CD8-positive, alpha-beta memory T cell (primary cell): ENCODE data around the gene ISCU. TPM values are rescaled to one million over a fixed set of nuclear protein-coding genes. Genes with fewer than 3 reads are reported as not detected.

Experiments used
- CTCF ChIA-PET: fragments of 350-600 bp; sonication (Branson Sonifier 250); formaldehyde crosslinking; loops from one replicate; lab custom pipeline; 2021; ENCODE audit warnings: antibody characterized with exemption; lab: Charles Lee
- POLR2A ChIA-PET: fragments of 350-600 bp; sonication (Branson Sonifier 250); formaldehyde crosslinking; loops from one replicate; lab custom pipeline; 2021; ENCODE audit warnings: antibody characterized with exemption; lab: Charles Lee
- DNase-seq, 5 donors: peaks; one replicate each; pipeline versions ENCODE4 v3.0.0 to v3.0.0-alpha.2; 2020 to 2022; ENCODE audit warnings: mixed read lengths in 1 of 5
- H3K27ac ChIP-seq: one replicate; pipeline ENCODE4 v1.7.0; 2013; ENCODE audit warnings: low read depth, mild to moderate bottlenecking, low read length, moderate library complexity
- H3K27me3 ChIP-seq: 2 replicates; pipeline ENCODE4 v1.7.0; 2013; ENCODE audit warnings: low read length, mild to moderate bottlenecking; ENCODE audit not compliant: insufficient read depth, poor library complexity, severe bottlenecking
- H3K36me3 ChIP-seq: 2 replicates; pipeline ENCODE4 v1.7.0; 2013; ENCODE audit warnings: mild to moderate bottlenecking, low read length, moderate library complexity; ENCODE audit not compliant: insufficient read depth
- H3K4me1 ChIP-seq: 2 replicates; pipeline ENCODE4 v1.7.0; 2013; ENCODE audit warnings: mild to moderate bottlenecking, low read length, moderate library complexity; ENCODE audit not compliant: insufficient read depth
- H3K4me3 ChIP-seq: 2 replicates; pipeline ENCODE4 v1.7.0; 2013; ENCODE audit warnings: mild to moderate bottlenecking, low read length
- H3K9me3 ChIP-seq: 2 replicates; pipeline ENCODE4 v1.7.0; 2013; ENCODE audit warnings: mild to moderate bottlenecking, low read length
- H3K27ac Mint-ChIP-seq, 8 donors: one replicate each; pipeline ENCODE4 v1.8.0; 2020 to 2021; ENCODE audit warnings: mixed read lengths in 8 of 8, mild to moderate bottlenecking in 6 of 8, inconsistent platforms in 3 of 8, moderate library complexity in 3 of 8
- H3K27me3 Mint-ChIP-seq, 2 donors: one replicate each; pipeline ENCODE4 v1.8.0; 2020 to 2021; ENCODE audit warnings: mixed read lengths in 2 of 2, mild to moderate bottlenecking in 1 of 2, moderate library complexity in 1 of 2
- H3K36me3 Mint-ChIP-seq, 3 donors: one replicate each; pipeline ENCODE4 v1.8.0; 2020 to 2021; ENCODE audit warnings: mixed read lengths in 3 of 3, inconsistent platforms in 1 of 3, mild to moderate bottlenecking in 1 of 3
- H3K4me1 Mint-ChIP-seq, 3 donors: one replicate each; pipeline ENCODE4 v1.8.0; 2020 to 2021; ENCODE audit warnings: mixed read lengths in 3 of 3, inconsistent platforms in 1 of 3, mild to moderate bottlenecking in 1 of 3
- H3K4me3 Mint-ChIP-seq, 7 donors: one replicate each; pipeline ENCODE4 v1.8.0; 2020 to 2021; ENCODE audit warnings: mixed read lengths in 7 of 7, mild to moderate bottlenecking in 6 of 7, moderate library complexity in 4 of 7, inconsistent platforms in 2 of 7
- H3K9me3 Mint-ChIP-seq, 5 donors: one replicate each; pipeline ENCODE4 v1.8.0; 2020 to 2022; ENCODE audit warnings: mixed read lengths in 5 of 5, mild to moderate bottlenecking in 3 of 5, moderate library complexity in 2 of 5, inconsistent platforms in 1 of 5
- polyA plus RNA-seq: library from polyadenylated mRNA; unstranded; fragments of 300-500 nt; fragmentation: Illumina TruSeq; gene quantifications from one replicate; pipeline ENCODE4 v1.2.3, GENCODE V29; 2021
- total RNA-seq, 2 experiments: library from RNA; stranded (reverse); gene quantifications; one replicate each; pipeline ENCODE4 v1.2.3, GENCODE V29; 2021

ISCU gene
- total and polyA plus RNA-seq, 3 experiments from 2014 or later, result 113 to 302 (median 116) TPM

DNA sequence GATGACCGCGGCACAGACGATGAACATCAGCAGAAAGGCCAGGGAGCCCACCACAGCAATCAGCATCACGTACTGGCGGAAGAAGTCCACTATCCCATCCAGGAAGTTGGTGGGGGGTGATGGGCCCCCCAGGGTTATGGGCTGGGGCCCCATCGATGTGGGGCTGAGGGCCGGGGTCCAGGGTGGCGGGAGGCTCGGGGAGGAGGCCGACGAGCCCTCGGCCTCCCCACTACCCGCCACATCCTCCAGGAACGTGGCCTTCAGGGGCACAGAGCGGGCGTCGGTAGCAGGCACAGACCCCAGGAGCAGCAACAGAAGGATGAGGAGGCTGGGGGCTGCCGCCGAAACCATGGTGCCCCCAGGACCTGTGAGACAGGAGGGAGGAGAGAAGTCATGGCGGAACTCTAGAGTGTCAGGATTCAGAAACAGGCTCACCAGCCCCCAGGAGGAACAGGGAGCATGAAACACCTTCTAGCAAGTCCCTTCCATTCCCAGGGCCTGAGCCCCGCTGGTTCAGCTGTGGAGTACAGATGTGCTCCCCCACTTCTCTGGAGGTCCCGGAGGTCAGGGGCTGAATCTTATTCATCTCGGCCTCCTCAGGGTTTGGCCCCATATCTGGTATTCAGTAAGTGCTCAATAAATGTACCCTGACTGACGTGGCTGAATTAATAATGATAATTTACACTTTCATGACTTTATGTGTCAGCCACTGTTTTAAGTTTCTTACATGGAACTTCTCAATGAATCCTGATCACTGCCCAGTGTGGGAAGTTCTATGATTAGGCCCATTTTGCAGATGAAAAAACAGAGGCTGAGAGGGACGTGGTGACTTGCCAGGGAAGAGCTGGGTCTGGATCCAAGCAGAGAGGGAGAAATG, 29.9 kb downstream of the ISCU start:
- DNase-seq, result peak in 1 of 5 donors; percentile 20
- Histone ChIP-seq H3K36me3 (no peaks in the 10 kb centered on the region), H3K27me3 (no peaks in the 10 kb centered on the region), H3K9me3 (no peaks in the 10 kb centered on the region), H3K4me3 (no peak overlapping the region), H3K27ac (no peak overlapping the region), H3K4me1 (no peaks in the 10 kb centered on the region)
- POLR2A ChIA-PET, result no interaction called here
- Mint-ChIP-seq H3K9me3 (no peaks in the 10 kb centered on the region), H3K4me1 (no peaks in the 10 kb centered on the region), H3K27ac (peak overlapping the region in 1 of 8 donors; percentile 50), H3K27me3 (peaks cover 0 to 2% of the 10 kb centered on the region in 2 donors), H3K4me3 (no peak overlapping the region), H3K36me3 (no peaks in the 10 kb centered on the region)
- CTCF ChIA-PET, result no interaction called here

DNA sequence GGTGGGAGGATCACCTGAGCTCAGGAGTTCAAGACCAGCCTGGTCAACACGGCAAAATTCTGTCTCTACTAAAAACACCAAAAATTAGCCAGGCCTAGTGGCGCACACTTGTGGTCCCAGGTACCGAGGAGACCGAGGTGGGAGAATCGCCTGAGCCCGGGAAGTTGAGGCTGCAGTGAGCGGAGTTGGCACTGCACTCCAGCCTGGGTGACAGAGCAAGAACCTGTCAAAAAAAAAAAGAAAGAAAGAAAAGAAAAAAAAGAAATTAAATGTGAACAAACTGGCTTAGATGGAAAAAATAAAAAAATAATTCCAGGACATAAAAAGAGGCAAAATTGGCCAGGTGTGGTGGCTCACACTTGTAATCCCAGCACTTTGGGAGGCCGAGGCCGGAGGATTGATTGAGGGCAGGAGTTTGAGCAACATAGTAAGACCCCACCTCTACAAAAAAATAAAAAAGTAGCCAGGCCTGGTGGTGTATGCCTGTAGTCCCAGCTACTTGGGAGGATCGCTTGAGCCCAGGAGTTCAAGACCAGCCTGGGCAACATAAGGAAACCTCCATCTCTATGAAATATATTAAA, 32.0 kb downstream of the ISCU start:
- no peaks in the 10 kb centered on the region for H3K9me3 ChIP-seq
- H3K4me1 ChIP-seq, result no peaks in the 10 kb centered on the region
- no peaks in the 10 kb centered on the region for H3K27me3 ChIP-seq
- H3K4me1 Mint-ChIP-seq, result no peaks in the 10 kb centered on the region
- CTCF ChIA-PET, result no interaction called here
- no peaks in the 10 kb centered on the region for H3K27me3 Mint-ChIP-seq
- H3K36me3 Mint-ChIP-seq, result no peaks in the 10 kb centered on the region
- peak in 1 of 5 donors; percentile 26 for DNase-seq
- no peak overlapping the region for H3K4me3 Mint-ChIP-seq
- no peaks in the 10 kb centered on the region for H3K36me3 ChIP-seq
- no peak overlapping the region for H3K27ac ChIP-seq
- H3K4me3 ChIP-seq, result no peak overlapping the region
- H3K27ac Mint-ChIP-seq, result no peak overlapping the region
- H3K9me3 Mint-ChIP-seq, result no peaks in the 10 kb centered on the region
- POLR2A ChIA-PET, result interaction anchor here (0.8 kb wide), 1 partner anchor 549 kb away, joined by 9 read pairs; no protein-coding TSS in a partner anchor

DNA sequence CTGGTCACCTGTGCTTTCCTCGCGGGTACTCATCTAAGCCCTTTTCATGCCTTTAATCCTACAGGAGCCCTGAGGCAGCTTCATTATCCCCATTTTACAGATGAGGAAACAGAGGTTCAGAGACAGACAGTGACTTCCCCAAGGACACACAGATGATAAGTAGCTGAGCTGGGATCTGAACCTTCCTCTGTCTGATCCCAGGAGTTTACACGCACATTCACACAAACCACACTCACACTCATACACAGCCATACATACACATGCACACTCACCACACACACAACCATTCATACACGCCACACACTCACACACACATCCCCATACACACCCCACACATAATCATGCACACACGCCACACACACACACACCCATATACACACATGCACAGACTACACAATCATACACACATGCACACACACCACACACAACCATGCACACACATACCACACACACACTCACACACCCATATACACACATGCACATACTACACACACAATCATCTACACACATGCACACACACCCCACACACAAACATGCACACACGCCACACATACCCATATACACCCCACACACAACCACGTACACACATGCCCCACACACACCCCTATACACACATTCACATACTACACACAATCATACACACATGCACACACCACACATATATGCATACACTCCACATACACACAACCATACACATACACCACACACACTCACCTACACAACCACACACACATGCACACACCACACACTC, 32.7 kb downstream of the ISCU start:
- Histone ChIP-seq H3K27ac (no peak overlapping the region), H3K4me3 (no peak overlapping the region), H3K36me3 (no peaks in the 10 kb centered on the region), H3K9me3 (no peaks in the 10 kb centered on the region), H3K4me1 (no peaks in the 10 kb centered on the region), H3K27me3 (no peaks in the 10 kb centered on the region)
- ChIA-PET CTCF (interaction anchor here (1.2 to 1.6 kb wide), 2 partner anchors 8 to 23 kb away, joined by 3 to 4 read pairs; no protein-coding TSS in a partner anchor), POLR2A (interaction anchor here (0.8 kb wide), 1 partner anchor 549 kb away, joined by 9 read pairs; no protein-coding TSS in a partner anchor)
- Mint-ChIP-seq H3K4me1 (no peaks in the 10 kb centered on the region), H3K4me3 (no peak overlapping the region), H3K36me3 (no peaks in the 10 kb centered on the region), H3K27me3 (no peaks in the 10 kb centered on the region), H3K27ac (no peak overlapping the region), H3K9me3 (no peaks in the 10 kb centered on the region)
- DNase-seq, result peak in 1 of 5 donors; percentile 8

DNA sequence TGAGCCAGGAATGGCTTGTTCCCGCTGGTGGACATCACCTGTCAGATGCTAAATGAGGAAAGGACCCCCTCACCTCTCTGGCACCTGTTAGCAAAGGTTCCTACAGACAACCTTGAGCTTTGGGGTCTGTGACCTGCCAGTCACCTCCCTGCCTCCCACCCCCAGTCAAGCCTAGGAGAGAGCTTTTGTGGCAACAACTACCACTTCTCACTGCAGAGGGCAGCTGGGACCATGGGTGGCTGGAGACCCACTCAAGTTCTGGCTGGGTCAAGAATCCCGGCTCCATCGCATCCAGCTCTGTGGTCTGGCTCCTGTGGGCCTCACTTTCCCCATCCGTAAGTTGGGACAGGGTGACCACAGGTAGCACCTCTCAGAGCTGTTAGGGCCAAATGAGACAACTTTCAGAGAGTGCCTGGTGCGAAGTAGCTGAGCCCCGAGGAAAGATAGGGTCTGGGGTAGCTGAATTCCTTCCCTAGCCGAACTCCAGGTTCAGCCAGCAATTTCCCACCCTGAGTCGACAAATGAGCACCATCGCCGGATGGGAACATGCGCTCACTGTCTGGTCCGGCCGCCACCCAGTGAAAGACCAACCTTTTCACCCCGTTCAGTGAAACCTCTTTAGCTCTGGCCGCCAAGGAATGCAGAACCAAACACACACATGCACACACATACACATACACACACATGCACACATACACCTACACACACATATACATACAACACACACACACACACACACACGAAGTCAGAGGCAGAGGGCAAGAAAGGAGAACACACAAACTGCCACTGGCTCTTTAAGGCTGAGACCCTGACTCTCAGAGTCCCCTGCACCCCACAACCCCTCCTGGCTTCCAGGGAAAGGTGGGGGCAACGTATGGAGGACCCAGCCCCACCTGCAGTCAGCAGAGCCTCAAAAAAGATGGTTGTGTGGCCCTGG, 33.6 kb downstream of the ISCU start:
- H3K4me3 ChIP-seq, result no peak overlapping the region
- Mint-ChIP-seq H3K9me3 (no peaks in the 10 kb centered on the region), H3K36me3 (no peaks in the 10 kb centered on the region), H3K27me3 (no peaks in the 10 kb centered on the region), H3K27ac (no peak overlapping the region), H3K4me1 (no peaks in the 10 kb centered on the region), H3K4me3 (no peak overlapping the region)
- DNase-seq, result no peak
- no peaks in the 10 kb centered on the region for H3K36me3 ChIP-seq
- H3K4me1 ChIP-seq, result no peaks in the 10 kb centered on the region
- ChIA-PET CTCF (interaction anchor here (1.2 to 1.6 kb wide), 2 partner anchors 9 to 22 kb away, joined by 3 to 4 read pairs; no protein-coding TSS in a partner anchor), POLR2A (no interaction called here)
- no peak overlapping the region for H3K27ac ChIP-seq
- H3K27me3 ChIP-seq, result no peaks in the 10 kb centered on the region
- H3K9me3 ChIP-seq, result no peaks in the 10 kb centered on the region

DNA sequence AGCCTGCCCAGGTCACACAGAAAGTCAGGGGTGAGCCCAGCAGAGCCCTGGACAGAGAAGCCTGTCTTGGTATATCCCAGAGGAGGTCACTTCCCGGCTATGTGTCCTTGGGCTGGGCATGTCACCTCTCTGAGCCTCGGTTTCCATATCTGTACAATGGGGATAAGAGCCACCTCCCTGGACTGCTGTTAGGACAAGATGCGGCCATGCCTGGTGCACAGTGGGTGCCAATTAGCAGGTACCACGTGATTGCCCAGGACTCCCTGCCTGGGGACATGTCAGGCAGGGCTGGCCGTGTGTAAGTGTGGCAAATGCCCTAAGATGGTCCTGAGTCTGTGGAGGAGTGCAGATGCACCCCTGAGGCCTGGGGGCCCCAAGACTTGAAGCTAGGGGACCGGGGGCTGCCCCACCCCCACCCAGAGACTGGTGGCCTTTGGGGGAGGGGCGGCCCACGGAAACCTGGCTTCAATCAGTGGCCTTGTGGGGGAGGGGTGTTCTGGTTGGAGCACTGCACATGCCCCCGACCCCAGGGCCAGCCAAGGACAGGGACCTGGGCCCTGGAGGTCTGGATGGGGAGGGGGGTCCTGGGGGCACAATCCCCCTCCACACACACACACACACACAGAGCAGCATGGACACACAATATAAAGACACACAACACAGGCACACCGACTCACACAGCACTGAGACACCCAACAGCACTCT, 34.6 kb downstream of the ISCU start:
- Mint-ChIP-seq H3K9me3 (no peaks in the 10 kb centered on the region), H3K36me3 (no peaks in the 10 kb centered on the region), H3K4me3 (no peak overlapping the region), H3K27me3 (no peaks in the 10 kb centered on the region), H3K27ac (peak overlapping the region in 1 of 8 donors; percentile 20), H3K4me1 (no peaks in the 10 kb centered on the region)
- H3K4me3 ChIP-seq, result no peak overlapping the region
- ChIA-PET POLR2A (no interaction called here), CTCF (interaction anchor here (1.6 kb wide), 1 partner anchor 10 kb away, joined by 3 read pairs; no protein-coding TSS in a partner anchor)
- no peaks in the 10 kb centered on the region for H3K27me3 ChIP-seq
- H3K27ac ChIP-seq, result no peak overlapping the region
- H3K9me3 ChIP-seq, result no peaks in the 10 kb centered on the region
- no peaks in the 10 kb centered on the region for H3K36me3 ChIP-seq
- no peaks in the 10 kb centered on the region for H3K4me1 ChIP-seq
- DNase-seq, result no peak

DNA sequence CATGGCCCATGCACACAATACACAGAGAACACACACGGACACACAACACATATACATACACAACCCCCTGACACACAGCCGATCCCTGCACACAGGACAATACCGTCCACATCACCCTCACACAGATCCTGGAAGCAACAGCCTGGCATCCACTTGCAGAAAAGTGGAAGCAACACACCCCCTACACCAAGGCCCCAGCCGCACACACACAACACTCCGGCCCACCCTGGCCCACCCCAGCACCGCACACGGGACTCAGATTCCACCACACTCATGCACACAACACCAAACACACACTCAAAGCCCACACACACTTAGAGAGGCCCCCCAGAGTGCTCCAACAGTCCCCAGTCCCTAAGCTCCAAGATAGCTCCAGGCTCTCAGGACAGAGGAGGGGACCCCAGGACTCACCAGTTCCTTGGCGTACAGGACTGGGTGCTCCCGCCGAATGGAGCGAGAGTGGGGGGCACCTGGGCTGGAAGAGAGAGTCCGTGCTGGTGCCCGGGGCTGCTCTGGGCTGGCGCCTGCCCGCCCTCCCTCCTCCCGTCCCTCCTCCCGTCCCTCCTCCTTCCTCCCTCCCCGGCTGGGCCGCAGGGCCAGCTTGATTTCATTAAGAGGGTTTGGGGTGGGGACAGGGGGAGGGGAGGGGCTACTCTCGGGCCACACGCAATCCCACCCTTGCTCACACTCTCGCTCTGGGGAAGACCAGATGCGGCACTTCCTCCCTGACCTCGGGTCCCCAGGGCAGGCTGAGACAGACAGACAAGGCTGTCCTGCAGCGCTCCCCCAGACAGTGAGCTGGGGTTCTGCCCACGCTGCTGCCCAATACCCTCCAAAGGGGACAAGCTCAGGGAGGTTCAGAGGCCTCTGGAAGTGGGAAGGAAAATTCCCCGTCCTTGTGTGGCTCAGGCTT, 35.4 kb downstream of the ISCU start, which contains the start of gene TMEM119:
Gene TMEM119, minus strand, starts transcription at position 526 of the 913 bp plus-strand sequence. CDS start 5,701 bp downstream, outside the sequence.
- H3K27me3 ChIP-seq, result no peaks in the 10 kb centered on the region
- CTCF ChIA-PET, result interaction anchor here (1.1 kb wide), 1 partner anchor 20 kb away, joined by 4 read pairs; no protein-coding TSS in a partner anchor
- H3K27ac ChIP-seq, result no peak within 1 kb of the TSS
- no peaks in the 10 kb centered on the region for H3K9me3 ChIP-seq
- no peaks in the 10 kb centered on the region for H3K36me3 ChIP-seq
- no peak within 1 kb of the TSS for H3K4me3 Mint-ChIP-seq
- no peaks in the 10 kb centered on the region for H3K4me1 ChIP-seq
- no peaks in the 10 kb centered on the region for H3K27me3 Mint-ChIP-seq
- POLR2A ChIA-PET, result no interaction called here
- no peaks in the 10 kb centered on the region for H3K36me3 Mint-ChIP-seq
- no peaks in the 10 kb centered on the region for H3K4me1 Mint-ChIP-seq
- no peaks in the 10 kb centered on the region for H3K9me3 Mint-ChIP-seq
- peak within 1 kb of the TSS in 3 of 8 donors; percentile 5 to 96 (median 20) for H3K27ac Mint-ChIP-seq
- no peak for DNase-seq
- no peak within 1 kb of the TSS for H3K4me3 ChIP-seq
